Skeletal muscle tissue (tissue), 4 donors: Measurements from ENCODE around the gene PSMG1. TPM values are rescaled to one million over a fixed set of nuclear protein-coding genes. Genes with fewer than 3 reads are reported as not detected.
"Not testable (repeated sequence)": the region's sequence is repeated elsewhere in the genome, so short reads cannot be mapped to it uniquely, and the experiment has no call there.

Experiments used
- H3K27ac ChIP-seq: one replicate; pipeline ENCODE4 v1.7.0; 2013; ENCODE audit warnings: mild to moderate bottlenecking, low read depth, low read length, inconsistent platforms
- H3K27me3 ChIP-seq, 3 donors: one replicate each; pipeline ENCODE4 v1.7.0; 2013; ENCODE audit warnings: low read length in 3 of 3; ENCODE audit not compliant: control insufficient read depth in 3 of 3, insufficient read depth in 3 of 3
- H3K36me3 ChIP-seq, 3 donors: one replicate each; pipeline ENCODE4 v1.7.0; 2013; ENCODE audit warnings: low read length in 3 of 3; ENCODE audit not compliant: control insufficient read depth in 3 of 3, insufficient read depth in 3 of 3
- H3K4me1 ChIP-seq, 3 donors: one replicate each; pipeline ENCODE4 v1.7.0; 2013; ENCODE audit warnings: low read length in 3 of 3, mild to moderate bottlenecking in 3 of 3; ENCODE audit not compliant: control insufficient read depth in 3 of 3, insufficient read depth in 3 of 3
- H3K4me3 ChIP-seq, 3 donors: one replicate each; pipeline ENCODE4 v1.7.0; 2013; ENCODE audit warnings: low read length in 3 of 3
- H3K9ac ChIP-seq, 3 donors: one replicate each; pipeline ENCODE4 v1.7.0; 2013; ENCODE audit warnings: low read length in 3 of 3, mild to moderate bottlenecking in 3 of 3, moderate library complexity in 2 of 3, low read depth in 1 of 3
- H3K9me3 ChIP-seq, 3 donors: one replicate each; pipeline ENCODE4 v1.7.0; 2013; ENCODE audit warnings: low read length in 3 of 3; ENCODE audit not compliant: control insufficient read depth in 3 of 3
- total RNA-seq: library from RNA; depleted of rRNA; stranded (reverse); fragments of >200 nt; gene quantifications from one replicate; pipeline ENCODE4 v1.2.3, GENCODE V29; 2014
- donor health status: Osteomylitis.

PSMG1 gene
- total RNA-seq, 1 donor from 2014 or later, result 39.1 TPM

GRCh38 chr21:39161064-39161463, 22.2 kb downstream of the PSMG1 start:
- no peak overlapping the region for H3K4me3 ChIP-seq
- no peak overlapping the region for H3K9ac ChIP-seq
- H3K4me1 ChIP-seq, result peaks cover 0 to 10% (median 0%) of the 10 kb centered on the region in 3 donors
- H3K27me3 ChIP-seq, result no peaks in the 10 kb centered on the region
- no peak overlapping the region for H3K27ac ChIP-seq
- H3K36me3 ChIP-seq, result no peaks in the 10 kb centered on the region
- H3K9me3 ChIP-seq, result peaks cover 0 to 7% (median 0%) of the 10 kb centered on the region in 3 donors

GRCh38 chr21:39159342-39160063, 23.7 kb downstream of the PSMG1 start:
- no peak overlapping the region for H3K4me3 ChIP-seq
- H3K27ac ChIP-seq, result no peak overlapping the region
- peaks cover 0 to 10% (median 0%) of the 10 kb centered on the region in 3 donors for H3K4me1 ChIP-seq
- H3K36me3 ChIP-seq, result no peaks in the 10 kb centered on the region
- peaks cover 0 to under 1% (median 0%) of the 10 kb centered on the region in 3 donors for H3K9me3 ChIP-seq
- H3K27me3 ChIP-seq, result no peaks in the 10 kb centered on the region
- H3K9ac ChIP-seq, result no peak overlapping the region

- H3K9ac ChIP-seq, H3K27me3 ChIP-seq, H3K9me3 ChIP-seq, H3K36me3 ChIP-seq, H3K27ac ChIP-seq, H3K4me3 ChIP-seq: not testable (repeated sequence)
- H3K4me1 ChIP-seq, result peaks cover 0 to 20% (median 0%) of the 10 kb centered on the region in 3 donors
Measured at GRCh38 chr21:39157241-39157640, 26.0 kb downstream of the PSMG1 start.

GRCh38 chr21:39156024-39156423, 27.2 kb downstream of the PSMG1 start:
- H3K27ac ChIP-seq, result no peak overlapping the region
- no peaks in the 10 kb centered on the region for H3K9me3 ChIP-seq
- peaks cover 0 to 20% (median 0%) of the 10 kb centered on the region in 3 donors for H3K4me1 ChIP-seq
- H3K36me3 ChIP-seq, result no peaks in the 10 kb centered on the region
- no peak overlapping the region for H3K9ac ChIP-seq
- no peaks in the 10 kb centered on the region for H3K27me3 ChIP-seq
- no peak overlapping the region for H3K4me3 ChIP-seq

GRCh38 chr21:39155578-39155977, 27.7 kb downstream of the PSMG1 start:
- no peaks in the 10 kb centered on the region for H3K36me3 ChIP-seq
- H3K4me1 ChIP-seq, result peaks cover 0 to 20% (median 0%) of the 10 kb centered on the region in 3 donors
- H3K4me3 ChIP-seq, result no peak overlapping the region
- no peak overlapping the region for H3K27ac ChIP-seq
- H3K9ac ChIP-seq, result no peak overlapping the region
- no peaks in the 10 kb centered on the region for H3K27me3 ChIP-seq
- no peaks in the 10 kb centered on the region for H3K9me3 ChIP-seq

- Histone ChIP-seq H3K27ac (no peak overlapping the region), H3K27me3 (no peaks in the 10 kb centered on the region), H3K4me1 (peaks cover 0 to 10% (median 0%) of the 10 kb centered on the region in 3 donors), H3K36me3 (no peaks in the 10 kb centered on the region), H3K9me3 (no peaks in the 10 kb centered on the region), H3K9ac (no peak overlapping the region), H3K4me3 (no peak overlapping the region)
Measured at GRCh38 chr21:39153842-39154241, 29.4 kb downstream of the PSMG1 start.

- no peak overlapping the region for H3K27ac ChIP-seq
- no peaks in the 10 kb centered on the region for H3K9me3 ChIP-seq
- H3K4me1 ChIP-seq, result peaks cover 0 to 10% (median 0%) of the 10 kb centered on the region in 3 donors
- H3K27me3 ChIP-seq, result no peaks in the 10 kb centered on the region
- H3K9ac ChIP-seq, result no peak overlapping the region
- H3K4me3 ChIP-seq, result no peak overlapping the region
- H3K36me3 ChIP-seq, result no peaks in the 10 kb centered on the region
Measured at GRCh38 chr21:39153373-39153772, 29.9 kb downstream of the PSMG1 start.

- Histone ChIP-seq H3K4me1 (peaks cover 0 to 10% (median 0%) of the 10 kb centered on the region in 3 donors), H3K4me3 (no peak overlapping the region), H3K27me3 (no peaks in the 10 kb centered on the region), H3K9ac (no peak overlapping the region), H3K9me3 (no peaks in the 10 kb centered on the region), H3K36me3 (no peaks in the 10 kb centered on the region), H3K27ac (no peak overlapping the region)
Measured at GRCh38 chr21:39152271-39152670, 31.0 kb downstream of the PSMG1 start.

- no peaks in the 10 kb centered on the region for H3K36me3 ChIP-seq
- no peaks in the 10 kb centered on the region for H3K27me3 ChIP-seq
Measured at GRCh38 chr21:39150877-39151276, 32.4 kb downstream of the PSMG1 start.

GRCh38 chr21:39150316-39150715, 32.9 kb downstream of the PSMG1 start:
- Histone ChIP-seq H3K4me1 (peaks cover 0 to 10% (median 0%) of the 10 kb centered on the region in 3 donors), H3K27me3 (no peaks in the 10 kb centered on the region), H3K9me3 (no peaks in the 10 kb centered on the region), H3K27ac (no peak overlapping the region), H3K4me3 (no peak overlapping the region), H3K36me3 (no peaks in the 10 kb centered on the region), H3K9ac (no peak overlapping the region)

More at GRCh38 chr21:39150877-39151276, 32.4 kb downstream of the PSMG1 start:
- Histone ChIP-seq H3K27ac (no peak overlapping the region), H3K4me1 (peaks cover 0 to 10% (median 0%) of the 10 kb centered on the region in 3 donors), H3K9ac (no peak overlapping the region), H3K9me3 (no peaks in the 10 kb centered on the region), H3K4me3 (no peak overlapping the region)
